ENCODE results near the gene NRG2. TPM values are rescaled to one million over a fixed set of nuclear protein-coding genes. Genes with fewer than 3 reads are reported as not detected.

NRG2 gene
- total and polyA plus RNA-seq, 2 of the 4 experiments (the other 2 are of a cell fraction): 0.18 TPM; not detected in 1

GRCh38 chr5:139836469-139837208, 206.5 kb downstream of the NRG2 start:
- Histone ChIP-seq H3K4me1 (ENCODE audit: control insufficient read depth, insufficient read depth, low read length) (no peaks in the 10 kb centered on the region), H4K20me1 (ENCODE audit: insufficient read depth, low read length) (no peaks in the 10 kb centered on the region), H3K4me2 (ENCODE audit: low read depth, low read length) (no peak overlapping the region), H3K27me3 (ENCODE audit: control insufficient read depth, insufficient read depth, low read length) (peaks cover 17% of the 10 kb centered on the region), H3K18ac (ENCODE audit: low read depth, low read length) (no peak overlapping the region), H3K27ac (ENCODE audit: insufficient read depth, low read length) (no peak overlapping the region), H3K79me1 (ENCODE audit: low read depth in 1 of 2, low read length in 2 of 2) (no peaks in the 10 kb centered on the region), H2AFZ (replicated peaks; ENCODE audit: low read length, poor library complexity) (no peak overlapping the region), H3K4me3 (ENCODE audit: insufficient read depth, low read depth, low read length) (no peak overlapping the region), H3K4ac (ENCODE audit: low read depth, low read length) (no peak overlapping the region), H4K5ac (ENCODE audit: low read depth, low read length) (no peak overlapping the region), H3K9ac (ENCODE audit: low read depth, low read length) (no peak overlapping the region), H4K8ac (ENCODE audit: low read depth in 2 of 2, low read length in 2 of 2) (no peak overlapping the region), H3K14ac (replicated peaks; ENCODE audit: low read depth, low read length) (no peak overlapping the region), H3K56ac (ENCODE audit: extremely low read depth, insufficient read depth, low read length) (no peak overlapping the region), H2BK120ac (ENCODE audit: low read depth, low read length) (no peak overlapping the region), H3K23ac (ENCODE audit: low read depth, low read length) (no peak overlapping the region), H4K91ac (ENCODE audit: insufficient read depth, low read depth, low read length) (no peak overlapping the region), H3K9me3 (ENCODE audit: control insufficient read depth, insufficient read depth, low read length) (no peaks in the 10 kb centered on the region), H3K9me1 (ENCODE audit: insufficient read depth, low read length) (no peaks in the 10 kb centered on the region), H3K36me3 (ENCODE audit: control insufficient read depth, insufficient read depth, low read length) (no peaks in the 10 kb centered on the region), H2BK15ac (ENCODE audit: low read depth, low read length) (no peak overlapping the region), H2AK5ac (ENCODE audit: low read depth, low read length) (no peak overlapping the region), H2BK20ac (ENCODE audit: low read depth, low read length) (no peak overlapping the region), H2AK9ac (replicated peaks; ENCODE audit: low read depth, low read length, poor library complexity) (no peak overlapping the region), H2BK5ac (ENCODE audit: low read depth, low read length, poor library complexity, severe bottlenecking) (no peak overlapping the region)
- dilution Hi-C loops (cut with HindIII; ENCODE audit: low sequenced_read_pairs, unreplicated experiment): no loop called here
- no TSS peak for BruUV-seq (replicated peaks)
- TF ChIP-seq RCOR1 (IDR thresholded peaks at IDR 0.05; ENCODE audit: insufficient replicate concordance, low read length) (no peak), SMC3 (IDR thresholded peaks at IDR 0.05; ENCODE audit: low read depth, low read length) (no peak), NFE2L2 (IDR thresholded peaks at IDR 0.05; ENCODE audit: low read depth, low read length) (no peak), FOS (IDR thresholded peaks at IDR 0.05; ENCODE audit: low read depth, low read length) (no peak), POLR2A (IDR thresholded peaks at IDR 0.05; ENCODE audit: low read depth, low read length) (no peak), CHD1 (IDR thresholded peaks at IDR 0.05; ENCODE audit: low read depth, low read length) (no peak), MXI1 (IDR thresholded peaks at IDR 0.05; ENCODE audit: borderline replicate concordance, low read depth, low read length) (no peak), MAFK (IDR thresholded peaks at IDR 0.05; ENCODE audit: low read depth, low read length) (no peak), RAD21 (IDR thresholded peaks at IDR 0.05; ENCODE audit: low read length) (no peak)
- TF ChIP-seq, protein P1, sequence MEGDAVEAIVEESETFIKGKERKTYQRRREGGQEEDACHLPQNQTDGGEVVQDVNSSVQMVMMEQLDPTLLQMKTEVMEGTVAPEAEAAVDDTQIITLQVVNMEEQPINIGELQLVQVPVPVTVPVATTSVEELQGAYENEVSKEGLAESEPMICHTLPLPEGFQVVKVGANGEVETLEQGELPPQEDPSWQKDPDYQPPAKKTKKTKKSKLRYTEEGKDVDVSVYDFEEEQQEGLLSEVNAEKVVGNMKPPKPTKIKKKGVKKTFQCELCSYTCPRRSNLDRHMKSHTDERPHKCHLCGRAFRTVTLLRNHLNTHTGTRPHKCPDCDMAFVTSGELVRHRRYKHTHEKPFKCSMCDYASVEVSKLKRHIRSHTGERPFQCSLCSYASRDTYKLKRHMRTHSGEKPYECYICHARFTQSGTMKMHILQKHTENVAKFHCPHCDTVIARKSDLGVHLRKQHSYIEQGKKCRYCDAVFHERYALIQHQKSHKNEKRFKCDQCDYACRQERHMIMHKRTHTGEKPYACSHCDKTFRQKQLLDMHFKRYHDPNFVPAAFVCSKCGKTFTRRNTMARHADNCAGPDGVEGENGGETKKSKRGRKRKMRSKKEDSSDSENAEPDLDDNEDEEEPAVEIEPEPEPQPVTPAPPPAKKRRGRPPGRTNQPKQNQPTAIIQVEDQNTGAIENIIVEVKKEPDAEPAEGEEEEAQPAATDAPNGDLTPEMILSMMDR (conservative IDR thresholded peaks at IDR 0.05; ENCODE audit: low read depth, low read length): no peak
- TF ChIP-seq, protein P2, sequence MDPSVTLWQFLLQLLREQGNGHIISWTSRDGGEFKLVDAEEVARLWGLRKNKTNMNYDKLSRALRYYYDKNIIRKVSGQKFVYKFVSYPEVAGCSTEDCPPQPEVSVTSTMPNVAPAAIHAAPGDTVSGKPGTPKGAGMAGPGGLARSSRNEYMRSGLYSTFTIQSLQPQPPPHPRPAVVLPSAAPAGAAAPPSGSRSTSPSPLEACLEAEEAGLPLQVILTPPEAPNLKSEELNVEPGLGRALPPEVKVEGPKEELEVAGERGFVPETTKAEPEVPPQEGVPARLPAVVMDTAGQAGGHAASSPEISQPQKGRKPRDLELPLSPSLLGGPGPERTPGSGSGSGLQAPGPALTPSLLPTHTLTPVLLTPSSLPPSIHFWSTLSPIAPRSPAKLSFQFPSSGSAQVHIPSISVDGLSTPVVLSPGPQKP (IDR thresholded peaks at IDR 0.05; ENCODE audit: borderline replicate concordance, low read depth, low read length): no peak
- TF ChIP-seq, protein P3, sequence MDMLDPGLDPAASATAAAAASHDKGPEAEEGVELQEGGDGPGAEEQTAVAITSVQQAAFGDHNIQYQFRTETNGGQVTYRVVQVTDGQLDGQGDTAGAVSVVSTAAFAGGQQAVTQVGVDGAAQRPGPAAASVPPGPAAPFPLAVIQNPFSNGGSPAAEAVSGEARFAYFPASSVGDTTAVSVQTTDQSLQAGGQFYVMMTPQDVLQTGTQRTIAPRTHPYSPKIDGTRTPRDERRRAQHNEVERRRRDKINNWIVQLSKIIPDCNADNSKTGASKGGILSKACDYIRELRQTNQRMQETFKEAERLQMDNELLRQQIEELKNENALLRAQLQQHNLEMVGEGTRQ (IDR thresholded peaks at IDR 0.05; ENCODE audit: low read depth, low read length): no peak
- DNase-seq (no peak), ATAC-seq (ENCODE audit: low read depth) (no peak)
- WGBS, 2 experiments (ENCODE audit: extremely low coverage in 2 of 2, insufficient read length in 1 of 2): 91% methylated on average over 10 of the region's 22 CpGs; no CpG with 5 or more reads in 1 of the 2 experiments
- intact Hi-C loops (cut with micrococcal nuclease): no loop called here
- ChIA-PET CTCF (no interaction called here), POLR2A (ENCODE audit: unreplicated experiment) (no interaction called here)
- in situ Hi-C loops (cut with MboI; ENCODE audit: low sequenced_read_pairs): no loop called here

Measured in IMR-90 (cell line).